ENCODE data around the gene TMEM150C. TPM values are rescaled to one million over a fixed set of nuclear protein-coding genes. Genes with fewer than 3 reads are reported as not detected.

TMEM150C gene
- total RNA-seq, 1 experiment from 2014 or later: 1.8 TPM

DNA sequence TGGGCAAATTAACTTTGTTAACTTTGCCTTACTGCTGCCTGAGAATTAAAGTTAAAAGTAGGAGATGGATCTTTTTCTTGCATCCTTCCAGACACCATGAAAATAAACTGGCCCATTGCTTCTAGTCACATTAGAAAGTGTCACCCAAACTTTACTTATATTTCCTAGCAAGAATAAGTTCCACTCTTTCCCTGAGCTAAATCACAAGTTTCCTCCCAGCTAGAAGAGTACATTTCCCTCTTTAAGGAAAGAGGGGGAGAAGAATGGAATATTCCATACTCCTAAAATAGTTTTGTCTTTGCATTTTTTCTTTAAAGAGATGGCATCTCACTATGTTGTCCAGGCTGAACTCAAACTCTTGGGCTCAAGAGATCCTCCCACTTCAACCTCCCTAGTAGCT lies 53.8 kb downstream of the TMEM150C start:
- intact Hi-C loops (cut with micrococcal nuclease; ENCODE audit: unreplicated experiment) (no loop called here), in situ Hi-C loops (cut with HindIII; ENCODE audit: low pct_unique_long_range_greater_than_20kb, low sequenced_read_pairs) (no loop called here)
- POLR2A ChIA-PET: no interaction called here
- no peak overlapping the region for H3K27ac ChIP-seq (ENCODE audit: low read length)
- DNase-seq (ENCODE audit: low read depth, low spot score) (no peak), ATAC-seq (no peak)
- no peaks in the 10 kb centered on the region for H3K9me3 ChIP-seq (ENCODE audit: control insufficient read depth, insufficient read depth, low read depth, low read length)
- no peak overlapping the region for H3K4me3 ChIP-seq (ENCODE audit: low read depth in 2 of 2, low read length in 2 of 2)
- H3K36me3 ChIP-seq (ENCODE audit: control insufficient read depth, insufficient read depth, low read length): no peaks in the 10 kb centered on the region
- H3K4me1 ChIP-seq (ENCODE audit: control insufficient read depth, insufficient read depth, low read length): no peaks in the 10 kb centered on the region
- TF ChIP-seq CTCF (IDR thresholded peaks at IDR 0.05): no peak
- TF ChIP-seq SIN3A (IDR thresholded peaks at IDR 0.05; ENCODE audit: borderline replicate concordance, insufficient read depth, low read depth, low read length): no peak
- TF ChIP-seq POLR2AphosphoS5 (IDR thresholded peaks at IDR 0.05; ENCODE audit: low read depth, low read length): no peak
- TF ChIP-seq, protein P1, sequence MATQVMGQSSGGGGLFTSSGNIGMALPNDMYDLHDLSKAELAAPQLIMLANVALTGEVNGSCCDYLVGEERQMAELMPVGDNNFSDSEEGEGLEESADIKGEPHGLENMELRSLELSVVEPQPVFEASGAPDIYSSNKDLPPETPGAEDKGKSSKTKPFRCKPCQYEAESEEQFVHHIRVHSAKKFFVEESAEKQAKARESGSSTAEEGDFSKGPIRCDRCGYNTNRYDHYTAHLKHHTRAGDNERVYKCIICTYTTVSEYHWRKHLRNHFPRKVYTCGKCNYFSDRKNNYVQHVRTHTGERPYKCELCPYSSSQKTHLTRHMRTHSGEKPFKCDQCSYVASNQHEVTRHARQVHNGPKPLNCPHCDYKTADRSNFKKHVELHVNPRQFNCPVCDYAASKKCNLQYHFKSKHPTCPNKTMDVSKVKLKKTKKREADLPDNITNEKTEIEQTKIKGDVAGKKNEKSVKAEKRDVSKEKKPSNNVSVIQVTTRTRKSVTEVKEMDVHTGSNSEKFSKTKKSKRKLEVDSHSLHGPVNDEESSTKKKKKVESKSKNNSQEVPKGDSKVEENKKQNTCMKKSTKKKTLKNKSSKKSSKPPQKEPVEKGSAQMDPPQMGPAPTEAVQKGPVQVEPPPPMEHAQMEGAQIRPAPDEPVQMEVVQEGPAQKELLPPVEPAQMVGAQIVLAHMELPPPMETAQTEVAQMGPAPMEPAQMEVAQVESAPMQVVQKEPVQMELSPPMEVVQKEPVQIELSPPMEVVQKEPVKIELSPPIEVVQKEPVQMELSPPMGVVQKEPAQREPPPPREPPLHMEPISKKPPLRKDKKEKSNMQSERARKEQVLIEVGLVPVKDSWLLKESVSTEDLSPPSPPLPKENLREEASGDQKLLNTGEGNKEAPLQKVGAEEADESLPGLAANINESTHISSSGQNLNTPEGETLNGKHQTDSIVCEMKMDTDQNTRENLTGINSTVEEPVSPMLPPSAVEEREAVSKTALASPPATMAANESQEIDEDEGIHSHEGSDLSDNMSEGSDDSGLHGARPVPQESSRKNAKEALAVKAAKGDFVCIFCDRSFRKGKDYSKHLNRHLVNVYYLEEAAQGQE (IDR thresholded peaks at IDR 0.05; ENCODE audit: insufficient read depth in 1 of 2, low read depth in 2 of 2, low read length in 1 of 2): no peak
- TF ChIP-seq TCF7L2 (IDR thresholded peaks at IDR 0.05; ENCODE audit: low read depth, low read length): no peak
- H3K27me3 ChIP-seq (ENCODE audit: control insufficient read depth, insufficient read depth, low read length): no peaks in the 10 kb centered on the region
- no TSS peak for BruUV-seq (replicated peaks)
- CTCF ChIA-PET: no interaction called here

DNA sequence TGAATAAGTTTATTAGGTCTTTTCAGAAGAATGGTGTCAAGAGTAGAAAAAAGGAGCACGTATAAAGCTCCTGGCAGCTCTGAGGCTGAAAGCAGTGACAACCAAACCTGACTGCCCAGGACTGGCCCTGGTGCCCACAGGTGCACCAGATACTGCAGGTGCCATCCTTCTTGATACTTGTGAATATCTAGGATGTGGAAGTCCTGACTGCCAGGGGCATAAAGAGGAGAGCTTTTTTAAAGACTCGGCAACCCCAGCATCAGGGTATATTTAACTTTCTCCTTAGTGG lies 60.7 kb downstream of the TMEM150C start:
- BruUV-seq (replicated peaks): no TSS peak
- intact Hi-C loops (cut with micrococcal nuclease; ENCODE audit: unreplicated experiment): no loop called here
- DNase-seq (ENCODE audit: low read depth, low spot score): no peak
- H3K4me1 ChIP-seq (ENCODE audit: control insufficient read depth, insufficient read depth, low read length): no peaks in the 10 kb centered on the region
- no peak for ATAC-seq
- in situ Hi-C loops (cut with HindIII; ENCODE audit: low pct_unique_long_range_greater_than_20kb, low sequenced_read_pairs): no loop called here
- TF ChIP-seq CTCF (IDR thresholded peaks at IDR 0.05): no peak
- TF ChIP-seq, protein P1 (IDR thresholded peaks at IDR 0.05; ENCODE audit: insufficient read depth in 1 of 2, low read depth in 2 of 2, low read length in 1 of 2): no peak
- TF ChIP-seq TCF7L2 (IDR thresholded peaks at IDR 0.05; ENCODE audit: low read depth, low read length): no peak
- no peak for TF ChIP-seq SIN3A (IDR thresholded peaks at IDR 0.05; ENCODE audit: borderline replicate concordance, insufficient read depth, low read depth, low read length)
- no peak for TF ChIP-seq POLR2AphosphoS5 (IDR thresholded peaks at IDR 0.05; ENCODE audit: low read depth, low read length)
- H3K36me3 ChIP-seq (ENCODE audit: control insufficient read depth, insufficient read depth, low read length): no peaks in the 10 kb centered on the region
- no peak overlapping the region for H3K27ac ChIP-seq (ENCODE audit: low read length)
- CTCF ChIA-PET: no interaction called here
- no peaks in the 10 kb centered on the region for H3K9me3 ChIP-seq (ENCODE audit: control insufficient read depth, insufficient read depth, low read depth, low read length)
- POLR2A ChIA-PET: no interaction called here
- no peaks in the 10 kb centered on the region for H3K27me3 ChIP-seq (ENCODE audit: control insufficient read depth, insufficient read depth, low read length)
- H3K4me3 ChIP-seq (ENCODE audit: low read depth in 2 of 2, low read length in 2 of 2): no peak overlapping the region
